ENCODE results near the gene TTC6. TPM values are rescaled to one million over a fixed set of nuclear protein-coding genes. Genes with fewer than 3 reads are reported as not detected.

Gene TTC6
- total and polyA plus RNA-seq, 10 donors = not detected

DNA sequence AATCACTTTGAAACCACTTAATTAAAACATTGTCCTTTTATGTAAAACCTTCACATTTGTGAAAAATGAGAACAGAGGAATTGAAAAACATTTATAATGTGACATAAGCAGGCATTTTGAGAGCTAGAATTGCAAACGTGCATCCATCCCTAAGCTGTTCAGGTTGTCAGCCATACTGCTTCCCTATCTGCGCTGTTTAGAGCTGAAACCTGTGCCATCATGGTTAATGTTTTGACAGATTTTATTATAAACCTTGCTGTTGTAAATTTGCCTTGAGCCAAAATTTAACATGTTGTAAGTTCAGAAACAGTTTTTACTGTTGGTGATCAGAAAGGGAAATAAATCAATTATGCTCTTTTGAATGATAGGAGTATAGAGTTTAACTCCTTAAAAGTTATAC is 32.2 kb upstream of the TTC6 start:
- intact Hi-C loops (cut with DNase I; ENCODE audit: low total_unique reads) = no loop called here
- TF ChIP-seq POLR2A (IDR thresholded peaks at IDR 0.05) (no peak), POLR2AphosphoS5 (IDR thresholded peaks at IDR 0.05) (no peak)
- TF ChIP-seq, protein P1, sequence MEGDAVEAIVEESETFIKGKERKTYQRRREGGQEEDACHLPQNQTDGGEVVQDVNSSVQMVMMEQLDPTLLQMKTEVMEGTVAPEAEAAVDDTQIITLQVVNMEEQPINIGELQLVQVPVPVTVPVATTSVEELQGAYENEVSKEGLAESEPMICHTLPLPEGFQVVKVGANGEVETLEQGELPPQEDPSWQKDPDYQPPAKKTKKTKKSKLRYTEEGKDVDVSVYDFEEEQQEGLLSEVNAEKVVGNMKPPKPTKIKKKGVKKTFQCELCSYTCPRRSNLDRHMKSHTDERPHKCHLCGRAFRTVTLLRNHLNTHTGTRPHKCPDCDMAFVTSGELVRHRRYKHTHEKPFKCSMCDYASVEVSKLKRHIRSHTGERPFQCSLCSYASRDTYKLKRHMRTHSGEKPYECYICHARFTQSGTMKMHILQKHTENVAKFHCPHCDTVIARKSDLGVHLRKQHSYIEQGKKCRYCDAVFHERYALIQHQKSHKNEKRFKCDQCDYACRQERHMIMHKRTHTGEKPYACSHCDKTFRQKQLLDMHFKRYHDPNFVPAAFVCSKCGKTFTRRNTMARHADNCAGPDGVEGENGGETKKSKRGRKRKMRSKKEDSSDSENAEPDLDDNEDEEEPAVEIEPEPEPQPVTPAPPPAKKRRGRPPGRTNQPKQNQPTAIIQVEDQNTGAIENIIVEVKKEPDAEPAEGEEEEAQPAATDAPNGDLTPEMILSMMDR (IDR thresholded peaks at IDR 0.05 in 8 of 11, conservative IDR thresholded peaks at IDR 0.05 in 3 of 11) = no peak
- DNase-seq = no peak
- no peaks in the 10 kb centered on the region for H3K27me3 ChIP-seq (replicated peaks in 1 of 7)
- H3K4me1 ChIP-seq = no peaks in the 10 kb centered on the region
- no peaks in the 10 kb centered on the region for H3K9me3 ChIP-seq
- no peaks in the 10 kb centered on the region for H3K36me3 ChIP-seq
- H3K27ac ChIP-seq = no peak overlapping the region
- H3K4me3 ChIP-seq = no peak overlapping the region
- WGBS, 5 donors = 74 to 90% (median 78%) methylated on average over 2 of the region's 2 CpGs

DNA sequence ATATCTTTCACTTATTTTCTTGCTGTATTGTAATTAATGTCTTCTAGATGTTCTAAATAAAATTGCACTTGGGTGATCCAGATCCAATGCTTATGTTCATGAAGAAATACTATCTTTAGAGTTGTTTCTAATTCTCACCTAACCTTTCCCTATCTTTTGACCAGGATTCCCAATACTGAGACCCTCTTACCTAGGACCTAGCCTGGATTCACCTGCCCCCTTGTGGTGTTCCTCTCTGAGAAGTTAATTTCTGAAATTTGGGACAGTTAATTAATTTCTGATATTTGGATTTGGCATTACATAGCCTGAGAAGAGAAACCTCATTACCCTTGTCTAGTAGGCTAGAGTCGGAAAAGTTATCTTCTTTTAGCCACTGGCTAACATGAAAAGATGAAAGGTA is 29.9 kb upstream of the TTC6 start:
- 83 to 90% (median 86%) methylated on average over 1 of the region's 1 CpG for WGBS, 5 donors
- no peaks in the 10 kb centered on the region for H3K27me3 ChIP-seq (replicated peaks in 1 of 7)
- H3K36me3 ChIP-seq = no peaks in the 10 kb centered on the region
- H3K4me3 ChIP-seq = no peak overlapping the region
- no peak for DNase-seq
- H3K27ac ChIP-seq = no peak overlapping the region
- no peaks in the 10 kb centered on the region for H3K4me1 ChIP-seq
- no peaks in the 10 kb centered on the region for H3K9me3 ChIP-seq
- TF ChIP-seq, protein P1 (IDR thresholded peaks at IDR 0.05 in 8 of 11, conservative IDR thresholded peaks at IDR 0.05 in 3 of 11) = no peak
- TF ChIP-seq POLR2A (IDR thresholded peaks at IDR 0.05) (no peak), POLR2AphosphoS5 (IDR thresholded peaks at IDR 0.05) (no peak)
- intact Hi-C loops (cut with DNase I; ENCODE audit: low total_unique reads) = no loop called here

GRCh38 chr14:37566811-37567371 is 28.5 kb upstream of the TTC6 start:
- Histone ChIP-seq H3K9me3 (no peaks in the 10 kb centered on the region), H3K27me3 (replicated peaks in 1 of 7) (no peaks in the 10 kb centered on the region), H3K36me3 (no peaks in the 10 kb centered on the region), H3K4me3 (no peak overlapping the region), H3K4me1 (no peaks in the 10 kb centered on the region), H3K27ac (no peak overlapping the region)
- DNase-seq = no peak
- intact Hi-C loops (cut with DNase I; ENCODE audit: low total_unique reads) = no loop called here
- no peak for TF ChIP-seq POLR2A (IDR thresholded peaks at IDR 0.05)
- 50 to 64% (median 58%) methylated on average over 3 of the region's 3 CpGs for WGBS, 5 donors

GRCh38 chr14:37569729-37570128 is 25.7 kb upstream of the TTC6 start:
- no peaks in the 10 kb centered on the region for H3K4me1 ChIP-seq
- DNase-seq = no peak
- intact Hi-C loops (cut with DNase I; ENCODE audit: low total_unique reads) = no loop called here
- H3K27me3 ChIP-seq (replicated peaks in 1 of 7) = no peaks in the 10 kb centered on the region
- no peak overlapping the region for H3K4me3 ChIP-seq
- no peak overlapping the region for H3K27ac ChIP-seq
- TF ChIP-seq, protein P1 (IDR thresholded peaks at IDR 0.05 in 8 of 11, conservative IDR thresholded peaks at IDR 0.05 in 3 of 11) = no peak
- TF ChIP-seq POLR2A (IDR thresholded peaks at IDR 0.05) = no peak
- TF ChIP-seq POLR2AphosphoS5 (IDR thresholded peaks at IDR 0.05) = no peak
- no peaks in the 10 kb centered on the region for H3K36me3 ChIP-seq
- WGBS, 5 donors = 79 to 93% (median 89%) methylated on average over 7 of the region's 7 CpGs
- H3K9me3 ChIP-seq = peaks cover 0 to 12% (median 0%) of the 10 kb centered on the region in 8 donors

DNA sequence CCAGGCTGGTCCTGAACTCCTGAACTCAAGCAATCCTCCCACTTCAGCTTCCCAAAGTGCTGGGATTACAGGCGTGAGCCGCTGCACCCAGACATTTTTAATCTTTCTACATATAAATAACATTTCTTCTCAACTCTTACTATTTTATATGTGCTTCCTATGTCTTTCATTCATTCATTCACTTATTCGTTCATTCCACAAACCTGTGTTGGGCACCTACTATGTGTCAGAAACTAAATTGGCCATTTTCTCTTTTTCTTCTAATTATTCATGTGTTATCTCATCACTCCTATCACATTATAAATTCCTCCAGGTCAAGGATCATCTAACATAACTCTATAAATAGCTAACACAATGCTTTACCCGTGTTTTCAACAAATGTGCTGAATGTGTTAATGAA is 24.0 kb upstream of the TTC6 start:
- Histone ChIP-seq H3K4me1 (no peaks in the 10 kb centered on the region), H3K27ac (no peak overlapping the region), H3K4me3 (no peak overlapping the region), H3K27me3 (replicated peaks in 1 of 7) (no peaks in the 10 kb centered on the region), H3K9me3 (peaks cover 0 to 12% (median 0%) of the 10 kb centered on the region in 8 donors), H3K36me3 (no peaks in the 10 kb centered on the region)
- DNase-seq = no peak
- intact Hi-C loops (cut with DNase I; ENCODE audit: low total_unique reads) = no loop called here
- 78 to 93% (median 90%) methylated on average over 4 of the region's 4 CpGs for whole genome bisulfite sequencing, 5 donors
- TF ChIP-seq POLR2AphosphoS5 (IDR thresholded peaks at IDR 0.05) (no peak), POLR2A (IDR thresholded peaks at IDR 0.05) (no peak)
- TF ChIP-seq, protein P1 (IDR thresholded peaks at IDR 0.05 in 8 of 11, conservative IDR thresholded peaks at IDR 0.05 in 3 of 11) = no peak
